ENCODE results near the gene TMEM131.
"Not testable (repeated sequence)": the region's sequence is repeated elsewhere in the genome, so short reads cannot be mapped to it uniquely, and the experiment has no call there.

Gene TMEM131, protein sequence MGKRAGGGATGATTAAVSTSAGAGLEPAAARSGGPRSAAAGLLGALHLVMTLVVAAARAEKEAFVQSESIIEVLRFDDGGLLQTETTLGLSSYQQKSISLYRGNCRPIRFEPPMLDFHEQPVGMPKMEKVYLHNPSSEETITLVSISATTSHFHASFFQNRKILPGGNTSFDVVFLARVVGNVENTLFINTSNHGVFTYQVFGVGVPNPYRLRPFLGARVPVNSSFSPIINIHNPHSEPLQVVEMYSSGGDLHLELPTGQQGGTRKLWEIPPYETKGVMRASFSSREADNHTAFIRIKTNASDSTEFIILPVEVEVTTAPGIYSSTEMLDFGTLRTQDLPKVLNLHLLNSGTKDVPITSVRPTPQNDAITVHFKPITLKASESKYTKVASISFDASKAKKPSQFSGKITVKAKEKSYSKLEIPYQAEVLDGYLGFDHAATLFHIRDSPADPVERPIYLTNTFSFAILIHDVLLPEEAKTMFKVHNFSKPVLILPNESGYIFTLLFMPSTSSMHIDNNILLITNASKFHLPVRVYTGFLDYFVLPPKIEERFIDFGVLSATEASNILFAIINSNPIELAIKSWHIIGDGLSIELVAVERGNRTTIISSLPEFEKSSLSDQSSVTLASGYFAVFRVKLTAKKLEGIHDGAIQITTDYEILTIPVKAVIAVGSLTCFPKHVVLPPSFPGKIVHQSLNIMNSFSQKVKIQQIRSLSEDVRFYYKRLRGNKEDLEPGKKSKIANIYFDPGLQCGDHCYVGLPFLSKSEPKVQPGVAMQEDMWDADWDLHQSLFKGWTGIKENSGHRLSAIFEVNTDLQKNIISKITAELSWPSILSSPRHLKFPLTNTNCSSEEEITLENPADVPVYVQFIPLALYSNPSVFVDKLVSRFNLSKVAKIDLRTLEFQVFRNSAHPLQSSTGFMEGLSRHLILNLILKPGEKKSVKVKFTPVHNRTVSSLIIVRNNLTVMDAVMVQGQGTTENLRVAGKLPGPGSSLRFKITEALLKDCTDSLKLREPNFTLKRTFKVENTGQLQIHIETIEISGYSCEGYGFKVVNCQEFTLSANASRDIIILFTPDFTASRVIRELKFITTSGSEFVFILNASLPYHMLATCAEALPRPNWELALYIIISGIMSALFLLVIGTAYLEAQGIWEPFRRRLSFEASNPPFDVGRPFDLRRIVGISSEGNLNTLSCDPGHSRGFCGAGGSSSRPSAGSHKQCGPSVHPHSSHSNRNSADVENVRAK (N-terminal part only)

GRCh38 chr2:97995734-97996624 lies at the start of gene TMEM131:
TMEM131 (minus strand) TSS chr2:97995948; CDS start chr2:97995662, 286 bp downstream.
- DNase-seq: peak; percentile 86

GRCh38 chr2:98044730-98045129 lies 49.0 kb upstream of the TMEM131 start:
- not testable (repeated sequence) for DNase-seq

DNA sequence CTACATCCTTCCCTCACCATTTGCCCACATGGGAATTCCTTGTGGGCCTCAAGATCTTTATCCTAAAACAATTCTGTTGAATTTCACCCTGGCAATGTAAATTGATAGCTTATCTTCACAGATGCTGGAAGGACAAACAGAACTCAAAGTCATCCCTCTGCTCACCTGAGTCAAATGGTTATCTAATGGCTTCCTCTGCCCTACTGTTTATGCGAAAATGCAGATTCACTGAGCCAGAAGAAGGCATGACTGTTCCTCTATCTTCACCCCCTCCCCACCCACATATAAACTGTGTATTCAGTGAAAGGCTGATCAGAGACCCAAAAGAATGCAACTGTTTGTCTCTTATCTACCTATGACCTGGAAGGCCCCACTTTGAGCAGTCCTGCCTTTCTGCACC lies 47.4 kb upstream of the TMEM131 start:
- DNase-seq: no peak

DNA sequence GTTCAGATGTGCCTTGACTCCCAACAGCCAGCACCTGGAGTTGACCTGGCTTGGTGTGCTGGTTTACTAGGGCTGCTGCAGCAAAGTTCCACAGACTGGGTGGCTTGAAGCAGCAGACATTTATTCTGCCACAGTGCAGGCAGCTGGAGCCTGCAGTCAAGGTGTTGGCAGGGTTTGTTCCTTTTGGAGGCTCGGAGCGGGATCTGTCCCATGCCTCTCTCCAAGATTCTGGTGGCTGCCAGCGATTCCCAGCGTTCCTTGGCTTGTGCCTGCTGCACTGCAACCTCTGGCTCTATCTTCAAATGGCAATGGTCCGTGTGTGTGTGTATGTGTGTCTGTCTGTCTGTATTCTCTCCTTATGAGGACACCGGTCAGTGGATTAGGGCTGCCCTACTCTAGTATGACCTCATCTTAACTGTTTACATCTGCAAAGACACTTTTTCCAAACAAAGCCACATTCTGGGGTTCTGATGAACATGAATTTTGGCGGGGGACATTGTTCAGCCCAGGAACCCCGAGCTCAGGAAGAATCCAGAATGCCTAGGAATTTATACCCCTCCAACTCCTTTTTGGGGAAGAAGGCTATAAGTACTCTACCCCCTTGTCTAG lies 44.7 kb upstream of the TMEM131 start:
- DNase-seq: no peak

DNA sequence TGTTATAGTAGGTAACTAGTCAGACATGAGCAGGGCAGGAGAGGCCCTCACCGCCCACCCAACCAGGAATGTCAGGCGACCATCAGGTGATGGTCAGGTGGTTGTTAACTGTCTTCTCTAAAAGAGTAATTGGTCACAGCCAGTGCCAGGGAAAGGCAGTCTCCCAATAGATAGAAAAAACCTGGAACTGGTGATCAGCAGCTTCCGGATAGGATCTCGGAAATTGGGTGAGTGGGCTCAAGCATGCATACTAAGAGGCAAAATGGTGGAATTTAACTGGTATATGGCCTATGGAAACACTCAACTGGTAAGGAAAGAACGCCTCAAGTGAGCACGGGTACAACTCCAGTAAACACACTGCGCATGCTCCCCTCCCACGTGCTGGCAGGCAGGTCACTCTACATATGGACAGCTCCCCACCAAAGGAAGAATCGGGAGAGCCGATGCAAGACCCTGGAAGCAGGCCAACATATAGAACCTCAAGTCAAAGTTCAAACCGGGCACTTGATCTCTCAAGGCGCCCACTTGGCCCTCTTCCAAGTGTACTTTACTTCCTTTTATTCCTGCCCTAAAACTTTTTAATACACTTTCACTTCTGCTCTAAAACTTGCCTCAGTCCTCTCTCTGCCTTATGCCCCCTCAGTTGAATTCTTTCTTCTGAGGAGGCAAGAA lies 43.5 kb upstream of the TMEM131 start:
- DNase-seq: no peak

DNA sequence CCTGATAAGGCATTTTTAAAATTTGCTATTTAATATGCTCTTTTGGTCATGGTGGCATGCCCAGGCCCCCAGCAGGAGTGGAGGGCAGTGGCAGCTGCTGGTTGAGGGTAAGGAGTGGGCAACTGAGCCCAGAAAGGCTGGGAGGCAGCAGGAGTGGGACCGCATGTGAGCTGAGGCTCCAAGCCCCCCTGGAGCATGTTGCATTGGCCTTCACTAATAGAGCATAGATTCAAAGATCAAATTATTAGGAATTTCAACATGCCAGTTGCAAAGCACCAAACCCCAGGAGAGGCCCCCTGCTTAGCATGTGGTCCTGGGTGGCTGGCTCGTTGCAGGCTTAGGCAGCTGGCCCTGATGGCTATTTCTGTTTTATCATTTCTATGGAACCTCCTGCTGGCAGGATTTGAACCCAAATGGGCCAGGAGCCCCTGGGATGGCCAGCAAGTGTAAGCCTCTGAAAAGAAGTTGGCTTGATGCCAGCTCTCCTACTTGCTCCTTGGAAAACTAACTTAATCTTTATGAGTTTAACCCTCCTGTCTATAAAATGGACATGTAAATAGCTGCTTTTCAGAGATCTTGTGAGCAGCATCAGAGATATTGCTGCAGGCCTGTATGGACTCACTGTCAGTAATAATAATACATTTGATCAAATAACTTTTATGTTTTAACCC lies 42.1 kb upstream of the TMEM131 start:
- no peak for DNase-seq

- no peak for DNase-seq
Measured at GRCh38 chr2:98037206-98037605, 41.5 kb upstream of the TMEM131 start.

DNA sequence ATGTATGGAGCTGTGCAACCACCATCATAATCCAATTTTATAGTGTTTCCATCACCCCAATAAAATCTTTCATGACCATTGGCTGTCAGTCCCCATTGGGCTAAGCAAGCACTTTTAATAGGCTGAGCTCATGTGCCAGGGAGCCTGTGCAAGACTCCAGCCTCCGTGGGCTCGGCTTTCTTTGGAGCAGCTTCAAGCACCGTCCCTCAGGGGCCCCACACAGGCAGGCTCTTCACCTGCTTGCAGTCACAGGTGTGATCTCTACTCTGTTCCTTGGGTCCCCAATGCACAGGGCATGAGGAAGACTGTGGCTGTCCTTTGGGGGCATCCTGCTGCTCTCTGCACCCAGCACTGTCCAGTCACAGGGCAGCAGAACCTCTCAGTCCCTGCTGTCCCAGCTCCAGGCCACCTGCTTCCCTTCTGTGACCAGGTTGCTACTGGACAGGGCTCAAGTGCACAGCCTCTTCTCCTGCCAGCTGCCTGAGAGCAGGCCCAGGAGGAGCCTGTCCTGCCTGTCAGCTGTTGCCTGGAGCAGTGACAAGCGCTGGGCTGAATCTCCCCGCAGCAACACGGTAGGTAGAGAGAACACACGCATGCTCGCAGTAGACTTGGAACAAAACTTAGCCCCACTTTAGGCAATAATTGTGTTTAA lies 40.7 kb upstream of the TMEM131 start:
- DNase-seq: peak; percentile 13

GRCh38 chr2:98034745-98035144 lies 39.0 kb upstream of the TMEM131 start:
- no peak for DNase-seq

DNA sequence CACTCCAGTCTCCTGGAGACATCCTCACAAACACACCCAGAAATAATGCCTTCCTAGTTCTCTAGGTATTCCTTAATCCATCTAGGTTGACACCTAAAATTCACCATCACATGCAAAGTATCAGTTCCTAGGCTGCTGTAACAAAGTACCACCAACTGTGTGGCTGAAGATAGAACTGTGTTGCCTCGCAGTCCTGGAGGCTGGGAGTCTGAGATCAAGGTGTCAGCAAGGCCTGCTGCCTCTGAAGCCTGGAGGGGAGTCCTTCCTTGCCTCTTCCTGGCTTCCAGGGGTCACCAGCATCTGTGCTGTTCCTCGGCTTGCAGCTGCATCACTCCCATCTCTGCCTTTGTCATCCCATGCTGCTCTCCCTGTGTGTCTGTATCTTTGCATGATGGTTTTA lies 36.3 kb upstream of the TMEM131 start:
- no peak for DNase-seq

DNA sequence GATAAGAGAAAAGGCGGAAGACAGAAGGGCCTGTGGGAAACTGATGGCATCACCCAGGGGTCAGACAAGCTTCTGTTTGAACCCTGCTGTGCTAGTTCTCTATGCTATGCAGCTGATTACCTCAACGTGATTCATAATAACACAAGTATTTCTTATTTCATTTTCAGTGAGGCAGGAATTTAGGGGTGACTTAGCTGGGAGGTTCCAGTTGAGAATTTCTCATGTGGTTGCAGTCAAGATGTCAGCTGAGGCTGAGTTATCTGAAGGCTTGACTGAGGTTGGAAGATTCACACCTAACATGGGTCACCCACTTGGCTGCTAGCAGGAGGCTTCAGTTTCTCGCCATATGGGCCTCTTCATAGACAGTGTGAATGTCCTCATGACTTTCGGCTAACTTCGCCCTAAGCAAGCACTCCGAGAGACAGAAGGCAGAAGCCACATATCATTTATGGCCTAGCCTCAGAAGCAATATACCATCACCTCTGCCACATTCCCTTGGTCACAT lies 34.0 kb upstream of the TMEM131 start:
- DNase-seq: no peak

DNA sequence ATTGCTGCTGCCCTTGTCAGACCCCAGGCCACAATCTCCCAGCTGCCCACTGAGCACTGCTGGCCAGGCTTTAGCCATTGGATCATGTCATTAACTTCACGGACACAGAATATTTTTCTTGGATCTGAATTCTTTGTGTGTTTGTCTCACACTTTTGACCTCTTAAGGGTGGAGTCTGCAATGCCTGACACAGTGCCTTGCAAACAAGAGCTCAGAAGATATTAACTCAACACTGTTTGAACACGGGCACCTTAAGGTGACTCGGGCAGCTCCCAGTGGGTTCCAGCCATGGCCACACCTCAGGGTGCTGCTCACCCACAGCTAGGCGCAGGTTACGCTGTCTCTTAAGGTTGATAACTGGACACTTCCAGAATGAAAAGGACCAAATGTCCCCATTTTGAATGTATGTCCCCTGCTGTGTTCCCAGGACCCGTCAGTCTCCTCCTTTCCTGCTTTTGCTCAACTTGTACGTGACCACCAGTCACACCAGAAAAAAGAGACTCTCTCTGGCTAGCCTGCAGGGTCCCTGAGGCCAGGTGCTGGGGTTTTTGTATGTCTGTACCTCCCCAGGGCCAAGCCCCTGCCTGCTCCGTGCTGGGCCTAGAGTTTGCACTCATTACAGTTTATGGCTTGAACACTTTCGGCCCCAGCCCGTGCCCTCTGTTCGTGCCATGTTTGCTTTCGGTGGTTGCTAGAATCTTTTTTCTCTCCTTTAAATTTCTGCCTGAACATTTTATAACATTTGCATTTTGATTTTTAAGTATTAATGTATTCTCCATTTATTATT lies 33.4 kb upstream of the TMEM131 start:
- DNase-seq: no peak

GRCh38 chr2:98028101-98028561 lies 32.4 kb upstream of the TMEM131 start:
- DNase-seq: no peak

DNA sequence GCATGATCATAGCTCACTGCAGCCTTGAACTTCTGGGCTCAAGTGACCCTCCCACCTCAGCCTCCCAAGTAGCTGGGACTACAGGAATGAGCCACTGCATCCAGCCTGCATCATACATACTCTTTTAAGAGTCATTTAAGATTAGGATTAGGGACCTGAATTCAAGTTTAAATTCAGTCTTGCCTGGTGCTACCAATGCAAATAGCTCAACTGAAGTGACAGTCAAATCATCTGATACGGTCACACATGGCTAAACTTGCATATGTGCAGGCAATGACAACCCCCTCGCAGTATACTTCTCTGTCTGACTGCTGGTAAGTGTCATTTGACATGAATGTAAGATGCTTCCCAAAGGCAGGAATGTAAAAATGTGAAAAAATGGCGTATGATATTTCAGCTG lies 31.8 kb upstream of the TMEM131 start:
- no peak for DNase-seq

DNA sequence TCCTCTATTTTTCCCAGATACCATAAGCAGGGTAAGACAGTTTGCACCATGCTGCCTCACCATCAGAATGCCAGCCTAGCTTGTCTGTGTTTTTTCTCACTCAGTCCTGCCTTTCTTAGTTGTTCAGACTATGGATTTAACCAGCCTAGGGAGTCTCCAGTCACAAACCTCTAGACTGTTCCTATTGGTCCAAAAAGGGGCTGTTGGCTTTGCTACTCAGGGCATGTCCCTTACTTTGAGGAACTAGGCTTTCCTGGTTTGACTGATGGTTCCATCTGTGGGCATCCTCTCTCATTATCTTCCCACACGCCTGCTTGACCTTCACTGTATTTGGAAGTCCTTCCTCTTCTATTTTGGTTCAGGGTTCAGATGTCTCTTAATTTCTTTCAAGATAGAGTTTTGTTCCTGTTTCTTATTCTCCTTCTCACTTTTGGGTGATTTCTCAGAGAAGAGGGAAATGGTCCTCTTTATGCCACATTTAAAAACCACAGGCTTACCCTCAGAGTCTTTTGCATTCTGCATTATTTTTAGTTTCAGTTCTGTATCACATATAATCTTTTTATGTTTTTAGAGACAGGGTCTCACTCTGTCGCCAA lies 31.3 kb upstream of the TMEM131 start:
- no peak for DNase-seq

DNA sequence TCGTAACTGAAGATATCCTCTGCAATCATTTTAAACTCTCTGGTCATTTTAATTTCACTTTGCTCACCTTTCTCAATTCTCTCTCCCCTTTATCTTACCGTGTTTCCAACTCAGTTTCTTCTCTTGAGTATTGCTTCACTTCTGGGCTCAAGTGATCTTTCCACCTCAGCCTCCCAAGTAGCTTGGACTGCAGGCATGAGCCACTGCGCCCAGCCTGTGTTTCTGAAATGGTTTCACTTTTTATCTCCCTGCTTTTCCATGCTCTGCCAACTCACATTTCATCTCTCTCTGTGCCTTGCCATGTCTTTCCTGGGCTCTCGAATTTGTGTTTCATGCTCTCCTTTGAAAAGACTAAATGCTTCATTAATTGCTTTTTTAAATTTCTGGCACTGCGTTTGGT lies 30.5 kb upstream of the TMEM131 start:
- DNase-seq: no peak

DNA sequence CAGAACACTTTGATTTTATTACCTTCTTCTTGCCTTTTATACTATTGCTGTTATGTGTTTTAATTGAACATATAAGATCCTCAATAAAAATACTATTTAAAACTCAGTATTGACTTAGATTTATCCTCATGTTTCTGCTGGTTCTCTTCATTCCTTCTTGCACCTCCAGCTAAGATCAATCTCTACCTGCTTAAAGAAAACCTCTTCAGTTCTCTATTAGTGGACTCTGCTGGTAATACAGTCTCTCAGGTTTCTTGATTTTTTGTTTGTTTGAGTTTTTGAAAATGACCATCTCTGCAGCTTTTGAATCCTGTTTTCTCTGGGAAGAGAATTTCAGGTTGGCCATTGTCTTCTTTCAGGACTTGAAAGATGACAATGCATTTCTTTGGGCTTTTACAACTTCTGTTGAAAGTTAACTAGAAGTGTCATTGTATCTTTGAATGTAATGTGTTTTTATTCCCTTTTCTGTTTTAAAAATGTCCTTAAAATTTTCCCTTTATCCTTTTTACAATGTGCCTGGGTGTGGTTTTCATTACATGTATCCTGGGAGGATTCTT lies 29.8 kb upstream of the TMEM131 start:
- DNase-seq: no peak

GRCh38 chr2:98022067-98022466 lies 26.3 kb upstream of the TMEM131 start:
- not testable (repeated sequence) for DNase-seq

Data from NCI-H510A (cell line).